CD4-positive, alpha-beta T cell treated with Interleukin-15 for 4 hours (primary cell): Measurements from ENCODE around the gene PDE6D.
A peak's percentile ranks its signal among the peaks of the same experiment; 100 is the strongest.

Experiments
- DNase-seq: peaks from one replicate; pipeline ENCODE4 v3.0.0-alpha.2; 2020; ENCODE audit warnings: low spot score

Gene PDE6D

DNA sequence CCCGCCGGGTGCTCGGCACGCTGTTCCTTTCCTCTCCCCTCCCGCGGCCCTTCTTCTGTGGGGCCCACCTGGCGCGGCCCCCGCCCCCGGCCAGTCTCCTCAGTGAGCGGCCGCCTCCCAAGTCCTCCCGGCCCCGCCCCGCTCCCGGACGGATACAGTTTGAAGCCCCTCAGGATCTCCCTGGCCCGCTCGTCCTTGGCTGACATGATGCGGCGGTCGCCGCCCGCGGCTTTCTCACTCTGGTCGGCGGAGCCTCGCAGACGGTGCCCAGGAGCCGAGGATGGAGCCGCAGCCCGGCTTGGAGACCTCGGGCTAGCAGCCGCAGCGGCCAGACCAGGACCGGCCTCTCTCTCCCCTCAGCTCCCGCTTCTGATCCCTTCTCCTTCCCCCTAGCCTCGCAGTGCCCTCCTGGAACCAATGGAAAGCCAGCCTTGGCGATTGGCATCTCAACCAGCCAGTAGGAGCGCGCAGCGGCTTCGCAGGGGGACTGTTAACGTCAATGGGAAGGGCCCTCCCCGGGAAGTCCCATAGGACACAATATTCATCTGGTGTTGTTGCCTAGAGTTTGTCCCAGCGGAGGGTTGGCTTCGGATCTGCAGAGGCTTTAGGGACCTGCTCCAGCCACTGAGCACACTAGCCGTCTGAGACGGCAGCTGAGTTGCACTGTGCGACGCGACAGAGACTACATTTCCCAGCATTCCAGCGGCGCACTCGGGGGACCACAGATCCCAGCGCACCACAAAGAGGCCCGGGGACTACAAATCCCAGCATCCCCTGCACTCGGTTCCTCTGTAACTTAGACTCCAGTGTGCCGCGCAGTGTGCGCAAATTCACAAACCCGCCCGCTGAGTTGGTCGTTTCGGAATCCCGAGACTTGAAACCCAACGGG is at the start of gene PDE6D:
TSS of gene PDE6D (minus strand) at position 374 of the 889 bp plus-strand sequence. CDS start at position 206, 168 bp downstream.
- DNase-seq = peak; percentile 98

DNA sequence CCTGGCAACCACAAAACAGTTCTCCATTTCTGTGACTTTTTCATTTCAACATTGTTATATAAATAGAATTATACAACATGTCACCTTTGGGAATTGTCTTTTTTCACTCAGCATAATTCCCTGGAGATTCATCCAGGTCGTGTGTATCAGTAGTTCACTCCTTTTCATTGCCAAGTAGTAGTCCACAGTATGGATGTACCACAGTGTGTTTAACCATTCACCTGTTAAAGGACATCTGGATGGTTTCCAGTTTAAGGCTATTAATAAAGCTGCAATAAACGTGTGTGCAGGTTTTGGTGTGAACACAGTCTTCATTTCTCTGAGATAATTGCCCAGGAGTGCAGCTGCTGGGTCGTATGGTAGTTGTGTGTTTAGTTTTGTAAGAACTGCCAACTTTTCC is 40.8 kb upstream of the PDE6D start:
- DNase-seq = no peak

DNA sequence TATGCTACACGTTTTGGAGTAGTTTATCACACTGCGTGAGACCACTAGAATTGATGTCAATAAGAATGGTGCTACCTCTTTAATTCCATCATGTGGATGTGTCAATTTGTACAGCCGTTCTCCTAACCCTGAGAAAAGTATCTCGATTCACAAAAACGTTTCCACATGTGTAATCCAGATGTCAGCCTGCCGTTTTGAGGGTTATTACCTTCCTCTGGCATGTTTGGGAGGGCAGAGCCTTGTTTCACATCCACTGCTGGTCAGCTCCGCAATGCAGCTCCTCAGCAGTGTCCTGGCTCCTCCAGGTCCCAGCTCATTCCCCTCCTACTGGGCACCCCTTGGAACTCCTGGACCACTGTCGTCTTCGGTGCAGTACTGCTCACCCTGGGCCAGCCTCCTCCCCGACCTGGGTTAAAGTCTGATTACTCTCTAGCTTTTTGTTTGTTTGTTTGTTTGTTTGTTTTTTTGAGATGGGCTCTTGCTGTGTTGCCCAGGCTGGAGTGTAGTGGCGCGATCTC is 39.8 kb upstream of the PDE6D start:
- DNase-seq = no peak

DNA sequence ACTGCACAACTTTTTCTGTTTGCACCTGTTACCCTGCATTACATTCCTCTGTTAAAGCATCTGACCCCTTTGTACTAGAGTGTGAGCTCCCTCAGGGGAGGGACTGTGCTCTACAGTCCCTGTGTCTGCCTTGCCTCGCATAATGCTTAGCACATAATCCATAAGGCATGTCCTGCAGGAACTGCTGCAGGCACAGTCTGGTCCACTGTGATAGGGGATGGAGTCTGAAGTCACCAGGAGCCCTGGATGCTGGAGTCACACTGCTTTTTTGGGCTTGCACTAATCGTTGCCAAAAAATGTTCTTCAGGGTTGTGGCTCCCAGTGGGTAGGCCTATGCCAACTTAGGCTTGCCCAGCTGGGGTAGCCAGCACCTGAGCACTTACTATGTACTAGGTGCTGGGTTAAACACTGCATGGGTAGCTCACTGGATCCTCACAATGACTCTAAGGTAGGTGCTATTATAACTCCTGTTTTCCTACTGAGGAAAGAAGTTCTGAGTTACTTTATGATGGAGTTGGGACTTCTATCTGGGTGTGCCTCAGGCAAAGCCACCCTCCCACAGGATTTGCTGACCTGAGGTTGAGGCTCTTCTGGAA is 38.5 kb upstream of the PDE6D start:
- DNase-seq = no peak

DNA sequence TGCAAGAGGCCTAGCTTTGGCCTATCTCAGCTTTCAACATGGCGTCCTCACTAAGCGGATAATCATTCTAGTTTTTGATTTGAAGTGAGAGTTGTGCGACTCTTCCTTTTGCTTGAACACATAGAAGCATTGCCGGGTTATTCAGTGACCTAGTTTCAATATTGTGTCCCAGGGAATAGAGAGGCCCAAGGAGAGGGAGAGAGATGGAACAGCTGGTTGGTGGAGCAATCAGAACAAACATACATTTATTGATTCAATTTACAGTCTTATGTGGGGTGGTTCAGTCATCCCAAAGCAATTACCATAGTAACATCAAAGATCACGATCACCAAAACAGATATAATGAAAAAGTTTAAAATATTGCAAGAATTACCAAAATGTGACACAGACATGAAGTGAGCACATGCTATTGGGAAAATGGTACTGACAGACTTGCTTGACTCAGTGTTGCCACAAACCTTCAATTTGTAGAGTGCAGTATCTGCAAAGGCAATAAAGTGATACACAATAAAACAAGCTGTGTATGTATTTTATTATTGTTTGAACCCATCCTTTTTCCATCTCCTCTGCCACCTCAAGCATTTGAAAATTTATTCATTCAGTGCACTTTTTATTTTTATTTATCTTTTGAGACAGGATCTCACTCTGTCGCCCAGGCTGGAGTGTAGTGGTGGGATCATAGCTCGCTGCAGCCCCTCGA is 35.4 kb upstream of the PDE6D start:
- no peak for DNase-seq

DNA sequence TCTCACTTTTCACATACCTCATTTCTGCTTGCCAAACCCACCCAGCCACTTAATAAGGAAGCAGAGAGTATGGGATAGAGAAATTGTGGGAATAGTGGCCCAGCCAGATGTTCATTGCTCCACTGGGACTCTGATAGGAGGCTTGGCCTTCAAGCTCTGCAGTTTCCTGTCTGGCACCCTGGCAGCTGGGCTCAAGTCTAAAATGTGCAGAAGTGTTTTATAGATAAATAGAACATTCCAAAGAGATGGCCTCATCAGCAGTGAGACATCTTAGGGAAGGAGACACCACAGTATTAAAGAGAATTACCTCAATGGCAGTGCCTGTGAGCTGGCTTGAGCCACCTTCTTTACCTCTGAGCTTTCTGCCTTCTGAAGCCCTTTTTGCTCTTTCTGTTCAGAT is 29.8 kb upstream of the PDE6D start:
- no peak for DNase-seq

DNA sequence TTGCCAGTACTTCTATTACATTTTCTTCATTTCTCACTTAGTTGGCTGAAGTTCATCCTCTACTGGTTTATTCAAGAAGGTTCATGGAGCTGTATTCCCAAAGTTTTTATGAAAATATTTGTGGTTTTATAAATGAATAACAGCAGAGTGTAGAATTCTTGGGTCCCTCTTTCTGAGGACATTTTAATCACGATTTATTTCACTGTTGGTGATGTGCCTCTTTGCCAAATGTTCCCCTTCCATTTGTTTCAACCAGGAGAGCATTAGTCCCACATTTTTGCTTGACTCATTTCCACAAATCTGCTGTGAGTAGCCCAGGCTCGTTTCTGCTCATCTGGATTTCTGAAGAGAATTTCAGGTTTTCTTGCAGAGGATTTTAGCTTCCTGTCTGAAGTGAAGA is 25.9 kb upstream of the PDE6D start:
- DNase-seq = no peak

DNA sequence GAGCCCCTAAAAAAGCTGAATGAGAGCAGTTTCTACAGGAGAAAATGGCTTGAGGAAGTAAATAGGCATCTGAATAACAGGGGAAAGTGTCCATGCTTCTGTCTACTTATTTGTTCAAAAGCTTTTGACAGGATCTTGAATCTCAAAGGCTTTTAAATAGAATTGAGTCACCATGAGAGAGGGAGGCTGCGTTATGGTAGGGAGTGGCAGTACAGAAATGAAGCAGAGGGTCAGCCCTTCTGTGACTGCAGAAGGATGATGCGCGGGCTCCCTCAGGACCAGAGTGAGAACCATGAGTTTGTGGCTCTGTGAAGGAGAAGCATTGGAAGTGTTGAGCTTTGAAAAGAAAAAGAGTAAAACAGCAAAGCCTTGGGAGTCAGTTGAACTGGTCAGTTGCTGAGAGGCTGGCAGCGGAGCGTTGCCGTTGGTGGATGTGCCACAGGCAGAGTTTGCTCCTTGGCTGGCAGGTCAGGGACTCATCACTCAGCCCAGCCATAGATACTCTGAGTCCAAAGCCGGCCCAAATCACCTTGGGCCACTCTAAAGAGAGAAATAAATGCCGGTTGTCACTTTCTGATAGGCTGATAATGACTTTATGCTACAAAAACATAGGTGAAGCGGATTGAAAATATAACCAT is 22.5 kb upstream of the PDE6D start:
- no peak for DNase-seq

DNA sequence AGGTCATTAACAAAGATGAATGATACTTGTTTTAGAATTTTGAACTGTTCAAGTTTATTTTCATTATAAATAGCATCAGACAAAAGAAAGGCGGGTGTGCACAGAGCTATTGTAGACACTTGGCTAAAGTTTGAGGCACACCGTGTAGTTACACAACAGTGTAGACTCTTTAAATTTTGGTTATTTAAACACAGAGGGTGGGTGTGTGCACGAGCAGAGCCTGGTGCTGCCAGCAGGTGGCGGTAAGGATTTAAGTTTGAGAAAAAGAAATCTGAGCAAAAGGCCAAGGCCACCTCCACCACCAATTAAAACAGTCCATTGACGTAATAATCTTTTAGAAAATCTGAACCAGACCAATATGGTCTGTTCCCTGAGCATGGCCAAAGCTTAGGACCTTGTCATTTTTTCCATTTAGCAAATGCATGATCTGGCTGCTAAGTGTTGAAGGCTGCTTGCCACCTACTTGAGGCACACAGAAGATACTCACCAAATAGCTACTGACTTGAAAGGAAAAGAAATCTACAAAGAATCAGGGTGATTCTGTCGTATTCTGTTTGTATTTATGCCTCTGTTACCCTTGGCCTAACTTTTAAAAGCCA is 19.5 kb upstream of the PDE6D start:
- DNase-seq = peak; percentile 28

DNA sequence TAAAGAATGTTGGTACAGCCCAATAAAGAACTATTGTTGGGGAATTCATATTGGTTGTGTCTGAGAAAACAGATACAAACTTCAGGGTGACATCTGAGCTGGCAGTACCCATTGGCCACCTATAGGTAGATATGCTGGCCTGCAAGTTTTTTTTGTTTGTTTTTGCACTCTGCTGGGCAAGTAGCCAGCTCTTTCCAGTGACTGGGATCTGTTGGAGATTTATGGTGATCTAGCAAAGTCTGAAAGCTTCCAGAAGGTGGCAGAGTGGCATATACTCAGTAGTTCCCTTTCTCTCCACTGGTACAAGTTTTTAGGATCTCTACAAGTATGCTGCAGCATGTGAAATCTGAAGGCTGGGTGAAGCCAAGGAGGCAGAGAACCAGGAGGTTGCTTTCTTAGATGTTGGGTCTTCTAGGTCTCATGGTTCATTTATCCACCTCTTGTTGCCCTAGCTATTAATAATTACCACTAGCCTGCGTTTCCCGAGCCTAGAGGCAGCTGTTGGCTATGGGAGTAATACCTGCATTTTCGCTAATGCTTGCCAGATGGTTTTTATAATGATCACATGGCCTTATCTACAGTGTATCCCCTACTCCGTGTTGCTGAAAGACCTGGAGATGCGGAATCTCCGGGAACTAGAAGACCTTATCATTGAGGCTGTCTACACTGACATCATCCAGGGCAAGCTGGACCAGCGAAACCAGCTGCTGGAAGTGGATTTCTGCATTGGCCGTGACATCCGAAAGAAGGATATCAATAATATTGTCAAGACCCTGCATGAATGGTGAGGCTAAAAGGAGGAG is 14.6 kb upstream of the PDE6D start:
- no peak for DNase-seq

DNA sequence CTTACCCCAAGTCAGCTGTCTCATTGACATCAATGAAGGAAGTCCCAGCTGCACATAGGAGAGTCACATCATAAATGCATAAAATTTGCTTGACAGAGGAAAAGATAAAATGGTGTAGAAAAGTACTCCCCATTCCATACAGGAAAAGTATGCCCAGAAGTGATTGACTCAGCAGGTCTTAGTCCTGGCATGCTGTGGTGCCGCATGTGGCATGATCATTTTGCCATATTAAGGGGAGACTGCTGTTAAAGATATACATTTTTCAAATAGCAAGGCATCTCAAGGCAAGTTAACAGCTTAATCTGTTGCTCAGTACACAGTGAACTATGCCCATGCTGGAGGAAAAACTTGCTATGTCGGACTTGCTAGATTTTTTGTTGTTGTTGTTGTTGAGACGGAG is 13.3 kb upstream of the PDE6D start:
- DNase-seq = no peak

DNA sequence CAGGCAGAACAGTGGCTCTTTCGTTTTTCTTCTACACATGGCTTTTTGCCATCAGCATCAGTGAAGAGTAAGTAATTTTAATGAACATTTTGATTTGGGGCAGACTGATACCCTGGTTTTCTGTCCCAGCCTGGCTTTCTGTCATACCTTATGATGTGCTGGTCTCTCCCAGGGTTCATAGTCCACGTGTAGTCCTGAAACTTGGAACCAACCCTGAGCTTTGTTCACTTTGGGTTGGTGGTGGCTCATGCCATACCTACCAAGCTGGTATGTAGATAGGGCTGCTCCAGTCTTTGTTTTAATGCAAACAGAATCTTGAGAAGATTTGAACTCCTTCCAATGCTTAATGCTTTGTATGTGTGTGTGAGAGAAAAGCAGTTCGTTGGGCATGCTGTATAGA is 10.0 kb upstream of the PDE6D start:
- no peak for DNase-seq

DNA sequence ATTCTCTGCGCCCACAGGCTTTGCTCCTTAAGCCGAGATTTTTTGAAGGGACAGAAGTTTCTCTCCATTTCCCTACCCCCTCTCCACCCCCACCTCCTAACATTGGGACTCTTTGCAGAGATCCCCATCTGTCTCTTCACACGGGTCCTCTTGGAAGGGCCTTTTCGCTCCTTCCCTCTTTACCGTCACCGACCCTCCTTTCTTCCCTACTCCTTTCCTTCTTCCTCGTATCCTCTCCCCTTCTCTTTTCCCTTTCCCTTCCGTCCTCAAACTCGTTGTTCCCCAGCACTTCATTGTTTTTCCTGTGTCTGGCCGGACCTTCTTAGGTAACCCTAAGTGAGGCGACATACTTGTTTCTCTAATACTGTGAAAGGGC is 5.8 kb upstream of the PDE6D start:
- DNase-seq = no peak

DNA sequence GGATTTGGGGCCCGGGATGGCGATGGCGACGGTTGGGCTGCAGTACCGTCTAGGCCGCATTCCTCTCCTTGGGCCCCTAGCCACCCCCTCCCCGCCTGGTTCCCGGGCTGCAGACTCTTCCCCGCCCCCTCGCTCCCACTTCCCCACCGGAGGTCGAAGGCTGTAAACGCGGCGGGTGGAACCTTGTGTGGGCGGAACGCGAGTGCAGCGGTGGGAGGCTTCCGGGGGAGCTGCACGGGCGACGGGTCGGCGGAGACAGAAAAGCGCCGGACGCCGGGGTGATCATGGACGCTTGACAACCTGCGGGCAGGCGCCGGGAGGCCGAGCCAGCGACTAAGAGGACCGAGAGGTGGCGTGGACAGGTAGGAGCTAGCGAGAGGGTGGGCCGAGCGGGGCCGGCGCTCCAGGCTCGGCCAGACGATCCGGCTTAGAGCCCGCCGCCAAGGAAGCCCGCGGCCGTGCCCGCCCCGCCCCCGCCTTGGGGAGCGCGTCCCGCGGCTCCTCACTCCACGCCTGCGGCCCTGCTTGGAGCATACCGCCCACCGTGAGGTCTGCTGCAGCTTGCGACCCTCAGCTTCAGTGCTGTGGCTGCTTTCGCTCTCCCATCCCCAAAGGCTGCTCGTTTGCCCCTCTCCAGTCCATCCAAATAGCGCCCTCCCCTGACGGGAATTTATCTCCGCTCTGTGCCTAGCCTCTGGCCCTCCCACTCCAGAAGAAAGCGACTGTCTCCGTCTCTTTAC is 5.3 kb upstream of the PDE6D start, which contains the start of gene COPS7B:
TSS of gene COPS7B (plus strand) at position 269 of the 740 bp plus-strand sequence. CDS start 2,126 bp downstream, outside the sequence.
- DNase-seq = peak; percentile 80

DNA sequence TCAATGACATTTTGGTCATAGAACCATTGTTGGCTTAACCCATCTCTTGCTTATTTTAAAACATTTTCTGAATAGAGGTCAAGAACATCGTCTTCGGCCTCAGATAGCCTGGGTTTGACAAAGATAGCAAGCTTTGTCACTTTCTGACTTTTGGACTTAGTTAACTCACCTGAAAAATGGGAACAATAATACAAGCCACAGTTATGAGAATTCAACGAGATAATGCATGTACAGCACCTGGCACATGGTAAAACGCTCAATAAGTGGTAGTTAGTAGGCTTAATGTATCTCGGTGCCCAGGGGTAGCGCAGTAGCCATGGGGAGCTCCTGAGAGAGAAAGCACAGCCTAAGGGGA is 4.7 kb upstream of the PDE6D start:
- DNase-seq = no peak

DNA sequence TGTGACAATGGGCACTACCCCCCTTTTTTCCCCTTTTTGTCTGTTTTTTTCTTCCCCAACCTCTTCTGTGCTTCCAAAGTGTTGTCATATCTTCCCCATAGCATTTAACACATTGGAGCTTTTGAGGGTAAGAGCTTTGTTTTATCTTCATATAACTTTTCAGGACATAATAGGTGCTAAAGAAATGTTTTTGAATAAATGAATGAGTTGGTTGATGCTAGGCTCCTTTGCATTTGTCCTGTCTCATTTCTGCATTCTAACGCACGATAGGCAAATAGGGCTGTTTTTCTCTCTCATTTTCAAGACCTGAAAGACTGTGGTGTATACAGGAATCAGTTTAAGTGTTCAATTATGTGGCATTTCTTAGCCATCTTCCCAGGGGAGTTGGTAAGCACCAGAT is 4.3 kb upstream of the PDE6D start:
- DNase-seq = no peak

DNA sequence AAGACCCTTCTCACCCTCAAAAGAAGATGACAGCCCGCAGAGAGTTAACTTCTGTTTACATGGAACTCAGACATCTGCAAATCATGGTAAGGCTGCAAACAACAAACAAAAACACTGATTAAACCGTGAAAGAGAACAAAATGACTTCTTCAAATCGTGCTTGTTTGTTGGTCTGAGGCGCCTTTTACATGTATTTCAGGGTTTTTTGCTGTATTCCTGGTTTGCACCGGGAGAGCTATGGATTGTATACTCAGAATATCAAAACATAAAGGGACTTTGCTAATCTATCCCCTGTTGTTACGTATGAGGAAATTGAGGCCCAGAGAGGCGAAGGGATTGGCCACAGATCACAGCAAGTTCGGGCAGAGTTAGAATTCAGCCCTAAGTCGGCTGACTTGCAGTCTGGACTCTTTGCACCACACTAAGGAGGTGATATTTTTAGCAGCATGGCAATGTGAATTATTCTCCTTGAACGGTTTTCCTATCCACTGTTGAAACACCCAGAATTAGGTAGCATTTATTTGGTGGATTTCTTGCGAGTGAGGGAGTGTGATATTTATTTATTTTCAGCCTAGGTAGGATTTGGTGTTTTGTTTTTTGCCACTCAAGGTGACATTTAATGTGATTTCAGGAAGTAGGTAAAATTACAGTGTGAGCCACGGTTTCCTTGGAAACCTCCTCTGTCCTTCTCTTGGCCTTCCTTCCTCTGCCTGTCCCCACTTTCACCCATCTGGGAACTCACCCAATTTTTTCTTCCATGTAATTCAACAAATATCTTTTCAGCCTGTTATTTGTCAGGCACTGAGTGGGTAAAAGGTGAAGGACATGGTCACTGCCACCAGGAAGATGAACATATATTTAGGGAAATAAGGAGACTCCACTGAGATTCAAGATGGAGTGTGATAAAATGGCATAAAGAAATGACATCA is 980 bp upstream of the PDE6D start:
- peak; percentile 37 for DNase-seq

DNA sequence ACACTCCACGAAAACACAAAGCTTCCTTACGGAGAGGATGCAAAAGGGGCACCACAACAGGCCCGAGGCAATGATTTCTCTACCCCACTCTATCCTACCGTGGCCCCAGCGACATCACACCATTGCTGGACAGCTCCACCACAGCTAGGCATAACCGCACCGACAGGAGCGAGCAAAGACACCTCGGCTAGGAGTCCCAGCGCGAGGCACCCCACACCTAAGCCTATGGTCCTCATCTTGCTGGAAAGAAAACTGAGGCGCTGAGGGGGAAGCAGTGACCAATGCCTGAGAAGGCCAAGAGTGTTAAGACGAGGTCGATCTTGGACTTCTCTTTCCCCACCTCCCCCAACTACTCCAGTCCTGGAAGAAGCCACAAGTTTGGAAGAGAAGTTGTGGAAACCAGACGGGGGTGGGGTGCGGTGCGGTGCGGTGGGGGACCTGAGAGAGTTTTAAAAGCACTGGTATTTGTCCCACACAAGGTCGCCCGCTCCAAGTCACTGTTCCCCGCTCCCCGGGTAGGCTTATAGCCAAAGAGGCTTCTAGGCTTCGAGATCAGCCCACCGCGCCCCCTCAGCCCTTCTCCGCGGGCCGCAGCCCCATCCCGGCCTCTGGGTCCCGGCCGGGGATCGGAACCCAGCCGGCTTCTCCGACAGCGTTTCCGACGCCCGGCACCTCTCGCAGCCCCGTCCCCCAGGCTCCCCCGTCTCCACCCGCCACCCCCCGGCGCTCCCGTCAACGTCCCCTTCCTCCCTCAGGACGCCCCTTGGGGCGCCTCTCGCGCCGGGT is 766 bp downstream of the PDE6D start:
- no peak for DNase-seq
